ENCODE data around the gene MRPL41. TPM values are rescaled to one million over a fixed set of nuclear protein-coding genes. Genes with fewer than 3 reads are reported as not detected.

The MRPL41 gene
- total and polyA plus RNA-seq, 2 of the 13 experiments (the other 11 are each of a cell fraction or from before 2014, with no cell fraction given), result 20.9 to 54.0 TPM

DNA sequence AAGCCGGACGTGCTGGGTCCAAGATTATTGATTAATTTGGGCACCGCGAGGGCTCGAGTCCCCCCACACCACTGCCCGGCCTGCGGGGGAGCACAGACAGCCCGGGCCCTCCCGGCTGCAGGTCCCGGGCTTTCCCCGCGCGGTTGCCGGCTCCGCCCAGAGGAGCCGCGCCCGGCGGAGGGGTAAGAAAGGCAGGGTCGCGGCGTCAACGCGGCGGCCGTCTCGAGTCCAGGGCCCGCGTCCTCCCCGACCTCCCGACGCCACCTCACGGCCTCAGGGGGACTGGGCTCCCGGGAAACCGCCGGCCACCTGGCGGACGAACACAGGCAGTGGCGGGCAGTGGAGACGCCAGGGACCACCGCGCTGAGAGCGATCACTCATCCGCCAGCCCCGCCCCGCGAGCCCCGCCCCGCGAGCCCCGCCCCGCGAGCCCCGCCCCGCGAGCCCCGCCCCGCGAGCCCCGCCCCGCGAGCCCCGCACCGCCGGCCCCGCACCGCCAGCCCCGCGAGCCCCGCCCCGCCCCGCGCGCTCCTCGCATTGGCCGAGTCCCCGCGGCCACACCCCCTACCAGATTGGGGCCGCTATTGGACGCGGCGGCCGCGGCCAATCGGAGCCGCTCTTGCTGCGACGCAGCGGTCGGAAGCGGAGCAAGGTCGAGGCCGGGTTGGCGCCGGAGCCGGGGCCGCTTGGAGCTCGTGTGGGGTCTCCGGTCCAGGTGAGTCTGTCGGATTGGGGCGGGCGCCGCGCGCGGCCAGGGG lies at the start of gene MRPL41 (continued):
- TF ChIP-seq ADNP (CRISPR knock-in tag; IDR thresholded peaks at IDR 0.05) (no peak), ZNF432 (CRISPR knock-in tag; IDR thresholded peaks at IDR 0.05; ENCODE audit: borderline replicate concordance) (no peak), MED13 (CRISPR knock-in tag; IDR thresholded peaks at IDR 0.05) (peak; percentile 44; the same call in 1 of the 2 replicates), ISL2 (CRISPR knock-in tag; IDR thresholded peaks at IDR 0.05) (no peak), ZFP62 (CRISPR knock-in tag; IDR thresholded peaks at IDR 0.05) (no peak), CBFB (CRISPR knock-in tag; IDR thresholded peaks at IDR 0.05) (no peak), ZNF275 (CRISPR knock-in tag; IDR thresholded peaks at IDR 0.05; ENCODE audit: borderline replicate concordance) (no peak), MTA3 (CRISPR knock-in tag; IDR thresholded peaks at IDR 0.05) (no peak), HMGXB3 (CRISPR knock-in tag; IDR thresholded peaks at IDR 0.05; ENCODE audit: borderline replicate concordance) (peak; percentile 99), SALL1 (CRISPR knock-in tag; IDR thresholded peaks at IDR 0.05) (no peak), NONO (IDR thresholded peaks at IDR 0.05) (no peak), NONO (CRISPR knock-in tag; conservative IDR thresholded peaks at IDR 0.05) (no peak), HDAC1 (CRISPR knock-in tag; IDR thresholded peaks at IDR 0.05) (peak; percentile 58), ZNF501 (CRISPR knock-in tag; IDR thresholded peaks at IDR 0.05) (no peak), ZSCAN25 (CRISPR knock-in tag; IDR thresholded peaks at IDR 0.05) (no peak), YY1 (IDR thresholded peaks at IDR 0.05; ENCODE audit: insufficient read depth, insufficient replicate concordance, low read depth, low read length) (no peak), THAP7 (CRISPR knock-in tag; IDR thresholded peaks at IDR 0.05) (no peak), ZNF558 (CRISPR knock-in tag; IDR thresholded peaks at IDR 0.05; ENCODE audit: borderline replicate concordance) (no peak), ZNF503 (CRISPR knock-in tag; IDR thresholded peaks at IDR 0.05) (no peak), ZNF83 (CRISPR knock-in tag; IDR thresholded peaks at IDR 0.05; ENCODE audit: borderline replicate concordance) (no peak), FOSL1 (CRISPR knock-in tag; IDR thresholded peaks at IDR 0.05; ENCODE audit: borderline replicate concordance) (no peak), ZBTB20 (CRISPR knock-in tag; IDR thresholded peaks at IDR 0.05; ENCODE audit: borderline replicate concordance, low read depth) (no peak), SAP130 (CRISPR knock-in tag; IDR thresholded peaks at IDR 0.05; ENCODE audit: low read depth) (peak; percentile 84)

Data from HepG2 (cell line).